Adrenal gland (tissue), 12 donors: ENCODE measurements around the gene CEP135. TPM values are rescaled to one million over a fixed set of nuclear protein-coding genes. Genes with fewer than 3 reads are reported as not detected.
"Not testable (repeated sequence)": the region's sequence is repeated elsewhere in the genome, so short reads cannot be mapped to it uniquely, and the experiment has no call there.

ENCODE experiments used
- DNase-seq, 7 donors: peaks; one replicate each; pipeline ENCODE4 v3.0.0-alpha.2; 2019 to 2020
- H3K27ac ChIP-seq, 5 donors: fragments of 200-600 bp; sonication (generic) in 4 of 5; 1 replicate in 3 of 5; 2 replicates in 2 of 5; pipeline versions ENCODE4 v1.5.1 to v1.8.0; 2016 to 2020; ENCODE audit warnings: mild to moderate bottlenecking in 1 of 5
- H3K27me3 ChIP-seq: fragments of 200-600 bp; 2 replicates; pipeline ENCODE4 v1.8.0; 2021
- H3K36me3 ChIP-seq, 2 donors: fragments of 200-600 bp; replicated peaks in 1 of 2; 1 replicate in 1 of 2; 2 replicates in 1 of 2; pipeline versions ENCODE4 v1.5.1 to v1.8.0; 2018 to 2022
- H3K4me1 ChIP-seq, 2 donors: fragments of 200-600 bp; replicated peaks in 1 of 2; 1 replicate in 1 of 2; 2 replicates in 1 of 2; pipeline versions ENCODE4 v1.5.1 to v1.8.0; 2018 to 2021
- H3K4me3 ChIP-seq, 4 donors: fragments of 200-600 bp; sonication (generic) in 3 of 4; one replicate each; pipeline ENCODE4 v1.5.1; 2016 to 2018
- H3K9me3 ChIP-seq, 3 donors: fragments of 200-600 bp; sonication (generic) in 1 of 3; replicated peaks in 1 of 3; 1 replicate in 2 of 3; 2 replicates in 1 of 3; pipeline versions ENCODE4 v1.5.1 to v1.8.0; 2016 to 2021
- CTCF ChIP-seq, 6 experiments: fragments of 450-650 bp in 4 of 6; fragments of 200-600 bp in 2 of 6; sonication (generic) in 1 of 6; IDR thresholded peaks; 1 replicate in 5 of 6; 2 replicates in 1 of 6; pipeline versions ENCODE4 v1.5.1 to v1.8.0; 2016 to 2021; ENCODE audit warnings: antibody characterized with exemption in 6 of 6, mild to moderate bottlenecking in 2 of 6, moderate library complexity in 1 of 6
- POLR2A ChIP-seq, 2 donors: fragments of 450-650 bp; IDR thresholded peaks; one replicate each; pipeline ENCODE4 v1.6.1; 2017; ENCODE audit warnings: antibody characterized with exemption in 2 of 2, mild to moderate bottlenecking in 2 of 2, moderate library complexity in 1 of 2
- WGBS, 4 donors: extraction: QIAGEN DNeasy Blood & Tissue Kit in 2 of 4; methylation state at CpG; one replicate each; pipeline versions ENCODE4 v1.1.5 to v1.1.7; 2013 to 2017; 5-methylcytosine and 5-hydroxymethylcytosine counted together
- intact Hi-C, 2 donors: fragments of 100-400 bp; cut with DNase I; formaldehyde crosslinking; loops; one replicate each; pipeline versions ENCODE4 v1.14.1 to v1.15.0; 2022 to 2023
- polyA plus RNA-seq, 3 donors: library from polyadenylated mRNA; stranded (reverse); fragments of 200-250 nt in 2 of 3; fragments of 350-450 nt in 1 of 3; fragmentation: Illumina TruSeq in 1 of 3; extraction: RNeasy Lipid Tissue Mini Kit (QIAGEN cat#74804) in 1 of 3; gene quantifications; one replicate each; pipeline ENCODE4 v1.2.3, GENCODE V29; 2013 to 2014
- total RNA-seq, 9 donors: library from RNA; depleted of rRNA in 4 of 9; stranded (reverse); fragments of >200 nt in 4 of 9; fragments of 120-200 nt in 1 of 9; fragmentation: NEBNext Ultra II Directional in 1 of 9; extraction: Animal tissue kit (Norgen Biotek cat#: 25700) in 1 of 9; gene quantifications; one replicate each; pipeline versions ENCODE4 v1.1.0 to v1.2.4, GENCODE V29; 2013 to 2023
- donor health status: healthy with polysubstance abuse.
- donor health status: Bipolar disorder and iron deficiency.
- donor health status: DM: yes; HTN: yes; CAD: no.
- donor health status: DM: no; HTN: no; CAD: no.
- donor health status: DM: no; HTN: no; CAD: no.
- donor health status: DM: yes; HTN: yes; CAD: no.

CEP135 gene
- total and polyA plus RNA-seq, 12 donors, result 1.0 to 7.5 (median 3.2) TPM

DNA sequence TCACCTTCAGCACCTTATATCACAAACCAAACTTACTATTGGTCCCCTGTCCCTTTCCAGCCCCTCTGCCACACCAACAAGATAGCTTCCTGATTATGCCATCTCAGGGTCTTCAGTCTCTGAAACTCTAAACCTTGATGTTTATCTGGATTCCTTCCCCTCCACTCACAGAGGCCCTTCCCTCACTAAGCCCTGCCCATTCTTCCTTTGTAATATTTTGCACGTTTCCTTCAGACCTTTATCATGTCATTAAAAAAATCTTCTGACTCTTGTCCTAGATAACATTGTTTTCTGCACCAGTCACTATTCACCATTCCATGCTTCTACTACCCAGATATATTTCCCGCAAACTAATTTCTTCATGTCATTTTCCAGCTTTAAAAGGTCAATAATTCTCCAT is 17.7 kb upstream of the CEP135 start:
- no peak for DNase-seq
- H3K27ac ChIP-seq, result no peak overlapping the region
- no peaks in the 10 kb centered on the region for H3K9me3 ChIP-seq
- no peaks in the 10 kb centered on the region for H3K27me3 ChIP-seq
- WGBS, 4 donors, result 58 to 70% (median 60%) methylated on average over 2 of the region's 2 CpGs
- H3K4me3 ChIP-seq, result no peak overlapping the region
- intact Hi-C loops, result no loop called here
- H3K36me3 ChIP-seq, result no peaks in the 10 kb centered on the region
- TF ChIP-seq POLR2A (IDR thresholded peaks at IDR 0.05) (no peak), CTCF (IDR thresholded peaks at IDR 0.05) (no peak)
- H3K4me1 ChIP-seq, result no peaks in the 10 kb centered on the region

- no peak overlapping the region for H3K27ac ChIP-seq
- WGBS, 4 donors, result 73 to 89% (median 79%) methylated on average over 3 of the region's 3 CpGs
- TF ChIP-seq POLR2A (IDR thresholded peaks at IDR 0.05), result no peak
- no peak for TF ChIP-seq CTCF (IDR thresholded peaks at IDR 0.05)
- intact Hi-C loops, result no loop called here
- H3K4me3 ChIP-seq, result no peak overlapping the region
- no peaks in the 10 kb centered on the region for H3K4me1 ChIP-seq
- no peaks in the 10 kb centered on the region for H3K27me3 ChIP-seq
- no peaks in the 10 kb centered on the region for H3K36me3 ChIP-seq
- H3K9me3 ChIP-seq, result no peaks in the 10 kb centered on the region
- no peak for DNase-seq
Measured at GRCh38 chr4:55931833-55932232, 16.9 kb upstream of the CEP135 start.

DNA sequence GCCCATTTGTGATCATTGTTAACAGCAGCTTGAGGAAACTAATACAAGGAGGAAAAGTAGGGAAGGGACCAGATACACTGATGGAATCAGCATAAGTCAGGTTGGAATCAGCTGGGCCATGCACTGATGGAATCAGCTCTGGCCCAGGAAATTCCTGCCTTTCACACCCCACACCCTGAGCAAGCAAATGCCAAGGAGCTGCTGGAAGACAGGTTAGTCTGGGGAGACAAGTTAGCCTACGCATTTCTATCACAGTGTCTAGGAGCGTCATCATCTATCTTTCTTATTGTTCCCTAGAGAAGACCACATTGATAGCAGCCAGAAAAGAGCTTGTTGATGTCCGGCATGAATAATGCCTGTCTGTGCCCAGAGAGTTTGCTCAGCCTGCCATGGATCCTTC is 16.2 kb upstream of the CEP135 start:
- no peak overlapping the region for H3K4me3 ChIP-seq
- H3K27me3 ChIP-seq, result no peaks in the 10 kb centered on the region
- H3K27ac ChIP-seq, result no peak overlapping the region
- intact Hi-C loops, result no loop called here
- no peaks in the 10 kb centered on the region for H3K36me3 ChIP-seq
- TF ChIP-seq CTCF (IDR thresholded peaks at IDR 0.05) (no peak), POLR2A (IDR thresholded peaks at IDR 0.05) (no peak)
- DNase-seq, result no peak
- H3K9me3 ChIP-seq, result no peaks in the 10 kb centered on the region
- H3K4me1 ChIP-seq, result no peaks in the 10 kb centered on the region
- WGBS, 4 donors, result 88 to 95% (median 91%) methylated on average over 2 to 3 of the region's 3 CpGs

DNA sequence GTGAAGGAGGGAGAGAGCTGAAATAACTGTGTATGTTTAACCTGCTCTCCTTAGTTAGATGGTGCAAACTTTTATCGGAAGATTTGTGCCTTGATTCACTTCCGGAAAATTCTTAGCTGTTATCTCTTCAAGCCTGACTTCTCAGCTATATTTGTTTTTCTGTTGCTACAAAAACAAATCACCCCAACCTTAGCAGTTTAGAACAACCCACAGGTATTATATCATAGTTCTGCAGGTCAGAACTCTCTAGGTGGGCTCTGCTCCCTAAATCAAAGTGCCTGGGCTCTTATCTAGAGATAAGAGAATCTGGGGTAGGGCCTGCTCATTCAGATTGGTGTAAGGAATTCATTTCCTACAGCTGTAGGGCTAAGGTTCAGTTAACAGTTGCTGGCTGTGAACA is 15.1 kb upstream of the CEP135 start:
- intact Hi-C loops, result no loop called here
- H3K9me3 ChIP-seq, result no peaks in the 10 kb centered on the region
- H3K36me3 ChIP-seq, result no peaks in the 10 kb centered on the region
- H3K27ac ChIP-seq, result no peak overlapping the region
- DNase-seq, result no peak
- H3K27me3 ChIP-seq, result no peaks in the 10 kb centered on the region
- TF ChIP-seq POLR2A (IDR thresholded peaks at IDR 0.05) (no peak), CTCF (IDR thresholded peaks at IDR 0.05) (no peak)
- H3K4me1 ChIP-seq, result no peaks in the 10 kb centered on the region
- H3K4me3 ChIP-seq, result no peak overlapping the region
- WGBS, 4 donors, result 58 to 77% (median 62%) methylated on average over 2 of the region's 2 CpGs

DNA sequence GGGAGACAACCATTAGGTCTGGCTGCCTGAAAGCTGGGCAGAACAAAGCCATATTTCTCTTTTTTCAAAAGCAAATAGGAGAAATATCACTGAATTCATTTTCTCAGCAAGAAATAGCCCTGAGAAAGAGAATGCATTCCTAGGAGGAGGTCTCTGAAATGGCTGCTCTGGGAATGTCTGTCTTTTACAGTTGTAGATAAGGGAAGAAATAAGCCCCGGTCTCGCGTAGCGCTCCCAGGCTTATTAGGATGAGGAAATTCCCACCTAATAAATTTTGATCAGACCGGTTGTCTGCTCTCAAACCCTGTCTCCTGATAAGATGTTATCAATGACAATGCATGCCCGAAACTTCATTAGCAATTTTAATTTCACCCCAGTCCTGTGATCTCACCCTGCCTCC is 12.8 kb upstream of the CEP135 start:
- H3K4me3 ChIP-seq, intact Hi-C loops, H3K27ac ChIP-seq, H3K9me3 ChIP-seq, H3K36me3 ChIP-seq, H3K4me1 ChIP-seq, H3K27me3 ChIP-seq, DNase-seq: not testable (repeated sequence)
- WGBS, 4 donors, result 89 to 96% (median 92%) methylated on average over 6 of the region's 6 CpGs
